Right ventricle myocardium superior (tissue), 1 donor: ENCODE results near the gene LAMC2. TPM values are rescaled to one million over a fixed set of nuclear protein-coding genes. Genes with fewer than 3 reads are reported as not detected.
"Not testable (repeated sequence)": the region's sequence is repeated elsewhere in the genome, so short reads cannot be mapped to it uniquely, and the experiment has no call there.

ENCODE experiments used
- ATAC-seq: fragments of 200-7000 bp; cut with Tn5 transposase; one replicate; pipeline ENCODE4 v1.9.1; 2020; ENCODE audit warnings: mild to moderate bottlenecking; ENCODE audit not compliant: poor library complexity
- DNase-seq: peaks from one replicate; pipeline ENCODE4 v3.0.0-alpha.2; 2020
- intact Hi-C: fragments of 100-400 bp; cut with DNase I; formaldehyde crosslinking; loops from one replicate; pipeline ENCODE4 v1.11.2; 2022
- total RNA-seq: library from RNA; stranded (reverse); fragmentation: NEBNext Ultra II Directional; extraction: Animal tissue kit (Norgen Biotek cat#: 25700); gene quantifications from one replicate; pipeline ENCODE4 v1.2.1, GENCODE V29; 2021
- donor health status: DM: no; HTN: yes; CAD: no; lungs with severe emphysema.

The LAMC2 gene
- total RNA-seq, 1 donor from 2014 or later: 4.0 TPM

GRCh38 chr1:183245357-183245756 is 59.3 kb downstream of the LAMC2 start:
- intact Hi-C loops: no loop called here
- no peak for ATAC-seq
- DNase-seq: no peak

- DNase-seq: no peak
- no peak for ATAC-seq
- intact Hi-C loops: no loop called here
Observed at GRCh38 chr1:183246436-183246835, 60.4 kb downstream of the LAMC2 start.

- ATAC-seq (no peak), DNase-seq (no peak)
- intact Hi-C loops: no loop called here
Observed at GRCh38 chr1:183247066-183247465, 61.0 kb downstream of the LAMC2 start.

GRCh38 chr1:183247484-183247883 is 61.4 kb downstream of the LAMC2 start:
- DNase-seq (no peak), ATAC-seq (no peak)
- intact Hi-C loops: no loop called here

GRCh38 chr1:183247931-183248330 is 61.9 kb downstream of the LAMC2 start:
- ATAC-seq (no peak), DNase-seq (no peak)
- intact Hi-C loops: no loop called here

GRCh38 chr1:183248989-183249691 is 63.1 kb downstream of the LAMC2 start:
- no peak for ATAC-seq
- intact Hi-C loops: no loop called here
- no peak for DNase-seq

- ATAC-seq: no peak
- intact Hi-C loops: no loop called here
- no peak for DNase-seq
Observed at GRCh38 chr1:183249941-183250452, 63.9 kb downstream of the LAMC2 start.

GRCh38 chr1:183251101-183251958 is 65.3 kb downstream of the LAMC2 start:
- ATAC-seq (no peak), DNase-seq (no peak)
- intact Hi-C loops: no loop called here

GRCh38 chr1:183251959-183252450 is 65.9 kb downstream of the LAMC2 start:
- DNase-seq (no peak), ATAC-seq (no peak)
- intact Hi-C loops: no loop called here

- DNase-seq (no peak), ATAC-seq (no peak)
- intact Hi-C loops: no loop called here
Observed at GRCh38 chr1:183255073-183255472, 69.0 kb downstream of the LAMC2 start.

- no peak for DNase-seq
- no peak for ATAC-seq
- intact Hi-C loops: no loop called here
Observed at GRCh38 chr1:183259924-183260323, 73.9 kb downstream of the LAMC2 start.

GRCh38 chr1:183262628-183263200 is 76.7 kb downstream of the LAMC2 start:
- intact Hi-C loops: no loop called here
- peak; percentile 36 for ATAC-seq
- no peak for DNase-seq

GRCh38 chr1:183263886-183264602 is 78.0 kb downstream of the LAMC2 start:
- intact Hi-C loops: no loop called here
- DNase-seq: no peak
- no peak for ATAC-seq

- DNase-seq (no peak), ATAC-seq (peak; percentile 48)
- intact Hi-C loops: no loop called here
Observed at GRCh38 chr1:183267646-183268431, 81.8 kb downstream of the LAMC2 start.

GRCh38 chr1:183270541-183271141 is 84.6 kb downstream of the LAMC2 start:
- intact Hi-C loops: no loop called here
- DNase-seq: no peak
- ATAC-seq: peak; percentile 89

GRCh38 chr1:183272390-183272848 is 86.4 kb downstream of the LAMC2 start:
- ATAC-seq (no peak), DNase-seq (no peak)
- intact Hi-C loops: no loop called here

- intact Hi-C loops: no loop called here
- no peak for DNase-seq
- ATAC-seq: no peak
Observed at GRCh38 chr1:183273300-183273699, 87.2 kb downstream of the LAMC2 start.

GRCh38 chr1:183273984-183274383 is 87.9 kb downstream of the LAMC2 start:
- intact Hi-C loops: not testable (repeated sequence)

More at GRCh38 chr1:183273984-183274383, 87.9 kb downstream of the LAMC2 start:
- not testable (repeated sequence) for DNase-seq, ATAC-seq
